ENCODE measurements around the gene HS1BP3. TPM values are rescaled to one million over a fixed set of nuclear protein-coding genes. Genes with fewer than 3 reads are reported as not detected.

HS1BP3 gene
- total and polyA plus RNA-seq, 2 of the 13 experiments (the other 11 are each of a cell fraction or from before 2014, with no cell fraction given), result 15.2 to 22.0 TPM

- Histone ChIP-seq H3K9me3 (ENCODE audit: low read length) (no peaks in the 10 kb centered on the region), H2AFZ (ENCODE audit: low read length) (no peak overlapping the region), H4K20me1 (ENCODE audit: insufficient read depth, low read length) (no peaks in the 10 kb centered on the region), H3K4me3 (replicated peaks in 1 of 3; ENCODE audit: insufficient read depth in 1 of 3, low read depth in 2 of 3, low read length in 3 of 3) (0 out of 6 replicates have a peak overlapping the region, but pooled peaks of 1 of the 3 experiments have one; percentile 11), H3K27me3 (ENCODE audit: control insufficient read depth in 1 of 2, insufficient read depth in 2 of 2, low read length in 2 of 2) (peaks cover 0 to 2% of the 10 kb centered on the region in 2 experiments; a peak in 2 of 5 replicates), H3K79me2 (ENCODE audit: insufficient read depth, low read length) (peaks cover 9% of the 10 kb centered on the region), H3K9ac (ENCODE audit: insufficient read depth, low read depth, low read length) (peak overlapping the region; percentile 19; the same call in 1 of the 2 replicates), H3K4me2 (ENCODE audit: low read depth, low read length) (peak overlapping the region; percentile 39), H3K4me1 (ENCODE audit: insufficient read depth, low read length) (peaks cover 47% of the 10 kb centered on the region), H3K27ac (ENCODE audit: extremely low read length, insufficient read depth, low read length) (no peak overlapping the region), H3K36me3 (replicated peaks in 1 of 2; ENCODE audit: control insufficient read depth in 1 of 2, insufficient read depth in 2 of 2, low read length in 2 of 2) (peaks cover 4 to 10% of the 10 kb centered on the region in 2 experiments; a peak in 2 of 5 replicates)
- FAIRE-seq, result no peak
- TF ChIP-seq ZFP36 (IDR thresholded peaks at IDR 0.05; ENCODE audit: borderline replicate concordance, low read depth, low read length, partially characterized antibody) (no peak), TEAD3 (CRISPR knock-in tag; optimal IDR thresholded peaks at IDR 0.05; ENCODE audit: borderline replicate concordance) (peak; percentile 26), ESRRA (CRISPR knock-in tag; IDR thresholded peaks at IDR 0.05; ENCODE audit: low read depth) (0 out of 2 replicates have a peak, but pooled peaks have one; percentile 26), CCAR2 (optimal IDR thresholded peaks at IDR 0.05; ENCODE audit: low read depth, low read length) (no peak), TBX2 (CRISPR knock-in tag; IDR thresholded peaks at IDR 0.05; ENCODE audit: borderline replicate concordance) (peak; percentile 22; the same call in 1 of the 2 replicates), POGK (CRISPR knock-in tag; conservative IDR thresholded peaks at IDR 0.05) (no peak), PHF21A (CRISPR knock-in tag; IDR thresholded peaks at IDR 0.05) (0 out of 2 replicates have a peak, but pooled peaks have one; percentile 33), GPN1 (CRISPR knock-in tag; IDR thresholded peaks at IDR 0.05; ENCODE audit: borderline replicate concordance) (no peak), HNF4A (CRISPR knock-in tag; IDR thresholded peaks at IDR 0.05) (peak; percentile 40; the same call in 1 of the 2 replicates)
- no peak for DNase-seq (ENCODE audit: low spot score)
- WGBS (ENCODE audit: low lambda C conversion rate), result 35% methylated on average over 4 of the region's 4 CpGs
- CTCF ChIA-PET (ENCODE audit: low intra/inter-chr PET ratio, low total read pairs), result no interaction called here
- intact Hi-C loops (cut with micrococcal nuclease; ENCODE audit: unreplicated experiment), result no loop called here
- BruUV-seq (replicated peaks), result no TSS peak
- in situ Hi-C loops (cut with HindIII; ENCODE audit: extremely low pct_ligation_motif_present, low pct_unique_long_range_greater_than_20kb), result no loop called here
- POLR2A ChIA-PET, result interaction anchor here (1.2 to 5.9 kb wide), 7 partner anchors 13 to 243 kb away, joined by 3 to 51 read pairs (median 4); partner anchors contain the start of genes GDF7 and RHOB
- ATAC-seq, result no peak
These were observed 2.7 kb downstream of the HS1BP3 start for GRCh38 chr2:20648206-20648605.

Measured in HepG2 (cell line).